MG63 (cell line): ENCODE data around the gene VAMP3. TPM values are rescaled to one million over a fixed set of nuclear protein-coding genes. Genes with fewer than 3 reads are reported as not detected.

Experiments
- DNase-seq: peaks from one replicate; pipeline ENCODE4 v3.0.0-alpha.2; 2020
- H3K27me3 ChIP-seq: fragments of 250-450 bp; sonication (Bioruptor Pico); 2 replicates; pipeline ENCODE4 v1.5.1; 2020; ENCODE audit warnings: mild to moderate bottlenecking, moderate library complexity
- H3K36me3 ChIP-seq: fragments of 250-450 bp; sonication (Bioruptor Pico); 2 replicates; pipeline ENCODE4 v1.5.1; 2020; ENCODE audit warnings: mild to moderate bottlenecking, moderate library complexity
- H3K4me3 ChIP-seq: fragments of 250-450 bp; sonication (Bioruptor Pico); 2 replicates; pipeline ENCODE4 v1.5.1; 2020; ENCODE audit warnings: mild to moderate bottlenecking, moderate library complexity
- H3K9me3 ChIP-seq: fragments of 250-450 bp; sonication (Bioruptor Pico); 2 replicates; pipeline ENCODE4 v1.5.1; 2020; ENCODE audit warnings: mild to moderate bottlenecking, moderate library complexity
- total RNA-seq: library from RNA; depleted of rRNA; stranded (reverse); fragments of >200 nt; shearing (Covaris generic); gene quantifications from 2 replicates; pipeline ENCODE4 v1.2.3, GENCODE V29; 2014; ENCODE audit warnings: low replicate concordance; rRNA removed

VAMP3 gene
- total RNA-seq = 87.1 and 124 TPM in 2 replicates

- Histone ChIP-seq H3K9me3 (no peaks in the 10 kb centered on the region; the same call in 1 of the 2 replicates), H3K4me3 (peak within 1 kb of the TSS; percentile 71), H3K36me3 (peaks cover 27% of the 10 kb centered on the region), H3K27me3 (no peaks in the 10 kb centered on the region)
- DNase-seq = peak; percentile 77
Measured at GRCh38 chr1:7770997-7771822, at the start of gene VAMP3. VAMP3 (plus strand) TSS chr1:7771296; CDS start chr1:7771384, 88 bp downstream.

- DNase-seq = no peak
- no peaks in the 10 kb centered on the region for H3K9me3 ChIP-seq
- no peaks in the 10 kb centered on the region for H3K27me3 ChIP-seq
- H3K4me3 ChIP-seq = no peak overlapping the region
- no peaks in the 10 kb centered on the region for H3K36me3 ChIP-seq
Measured at GRCh38 chr1:7721940-7722669, 49.0 kb upstream of the VAMP3 start.

- Histone ChIP-seq H3K36me3 (no peaks in the 10 kb centered on the region), H3K9me3 (no peaks in the 10 kb centered on the region), H3K4me3 (no peak overlapping the region), H3K27me3 (no peaks in the 10 kb centered on the region)
- DNase-seq = no peak
Measured at GRCh38 chr1:7722670-7723012, 48.5 kb upstream of the VAMP3 start.

- DNase-seq = no peak
- Histone ChIP-seq H3K4me3 (no peak overlapping the region), H3K9me3 (no peaks in the 10 kb centered on the region), H3K27me3 (no peaks in the 10 kb centered on the region), H3K36me3 (no peaks in the 10 kb centered on the region)
Measured at GRCh38 chr1:7726623-7727022, 44.5 kb upstream of the VAMP3 start.

- Histone ChIP-seq H3K27me3 (no peaks in the 10 kb centered on the region), H3K4me3 (no peak overlapping the region), H3K9me3 (no peaks in the 10 kb centered on the region), H3K36me3 (no peaks in the 10 kb centered on the region)
- DNase-seq = no peak
Measured at GRCh38 chr1:7727809-7728471, 43.2 kb upstream of the VAMP3 start.

GRCh38 chr1:7729761-7730160, 41.3 kb upstream of the VAMP3 start:
- H3K27me3 ChIP-seq = no peaks in the 10 kb centered on the region
- H3K4me3 ChIP-seq = no peak overlapping the region
- DNase-seq = no peak
- no peaks in the 10 kb centered on the region for H3K9me3 ChIP-seq
- H3K36me3 ChIP-seq = no peaks in the 10 kb centered on the region

GRCh38 chr1:7732331-7732730, 38.8 kb upstream of the VAMP3 start:
- Histone ChIP-seq H3K27me3 (no peaks in the 10 kb centered on the region), H3K9me3 (no peaks in the 10 kb centered on the region), H3K36me3 (no peaks in the 10 kb centered on the region), H3K4me3 (no peak overlapping the region)
- no peak for DNase-seq

GRCh38 chr1:7733276-7733675, 37.8 kb upstream of the VAMP3 start:
- no peaks in the 10 kb centered on the region for H3K27me3 ChIP-seq
- no peaks in the 10 kb centered on the region for H3K36me3 ChIP-seq
- no peak overlapping the region for H3K4me3 ChIP-seq
- no peak for DNase-seq
- no peaks in the 10 kb centered on the region for H3K9me3 ChIP-seq

- H3K27me3 ChIP-seq = no peaks in the 10 kb centered on the region
Measured at GRCh38 chr1:7738044-7738443, 33.1 kb upstream of the VAMP3 start.

GRCh38 chr1:7743346-7743745, 27.8 kb upstream of the VAMP3 start:
- no peak for DNase-seq
- Histone ChIP-seq H3K36me3 (no peaks in the 10 kb centered on the region), H3K9me3 (no peaks in the 10 kb centered on the region), H3K27me3 (no peaks in the 10 kb centered on the region), H3K4me3 (no peak overlapping the region)

More at GRCh38 chr1:7738044-7738443, 33.1 kb upstream of the VAMP3 start:
- no peaks in the 10 kb centered on the region for H3K9me3 ChIP-seq
- H3K4me3 ChIP-seq = no peak overlapping the region
- no peak for DNase-seq
- no peaks in the 10 kb centered on the region for H3K36me3 ChIP-seq

- DNase-seq = no peak
- H3K9me3 ChIP-seq = no peaks in the 10 kb centered on the region
- no peaks in the 10 kb centered on the region for H3K36me3 ChIP-seq
- no peak overlapping the region for H3K4me3 ChIP-seq
- no peaks in the 10 kb centered on the region for H3K27me3 ChIP-seq
Measured at GRCh38 chr1:7744882-7745281, 26.2 kb upstream of the VAMP3 start.

- H3K4me3 ChIP-seq = no peak overlapping the region
- no peaks in the 10 kb centered on the region for H3K9me3 ChIP-seq
- H3K27me3 ChIP-seq = no peaks in the 10 kb centered on the region
- DNase-seq = no peak
- no peaks in the 10 kb centered on the region for H3K36me3 ChIP-seq
Measured at GRCh38 chr1:7745783-7746182, 25.3 kb upstream of the VAMP3 start.

GRCh38 chr1:7747605-7748004, 23.5 kb upstream of the VAMP3 start:
- Histone ChIP-seq H3K4me3 (no peak overlapping the region), H3K27me3 (no peaks in the 10 kb centered on the region), H3K36me3 (no peaks in the 10 kb centered on the region), H3K9me3 (no peaks in the 10 kb centered on the region)
- no peak for DNase-seq

GRCh38 chr1:7749126-7749525, 22.0 kb upstream of the VAMP3 start:
- Histone ChIP-seq H3K36me3 (no peaks in the 10 kb centered on the region), H3K4me3 (no peak overlapping the region), H3K27me3 (no peaks in the 10 kb centered on the region), H3K9me3 (no peaks in the 10 kb centered on the region)
- no peak for DNase-seq

- Histone ChIP-seq H3K27me3 (no peaks in the 10 kb centered on the region), H3K36me3 (no peaks in the 10 kb centered on the region), H3K9me3 (no peaks in the 10 kb centered on the region), H3K4me3 (no peak overlapping the region)
- no peak for DNase-seq
Measured at GRCh38 chr1:7751174-7751573, 19.9 kb upstream of the VAMP3 start.

GRCh38 chr1:7752512-7753417, 18.3 kb upstream of the VAMP3 start:
- peak overlapping the region; percentile 29 for H3K4me3 ChIP-seq
- no peaks in the 10 kb centered on the region for H3K36me3 ChIP-seq
- peak; percentile 17 for DNase-seq
- no peaks in the 10 kb centered on the region for H3K9me3 ChIP-seq
- H3K27me3 ChIP-seq = no peaks in the 10 kb centered on the region
